Activated naive CD8-positive, alpha-beta T cell (primary cell): ENCODE results near the gene TOM1.

Experiments
- H3K27ac Mint-ChIP-seq: one replicate; pipeline ENCODE4 v1.8.0; 2021; ENCODE audit warnings: mixed read lengths
- H3K27me3 Mint-ChIP-seq: one replicate; pipeline ENCODE4 v1.8.0; 2021; ENCODE audit warnings: mixed read lengths
- H3K36me3 Mint-ChIP-seq: one replicate; pipeline ENCODE4 v1.8.0; 2021; ENCODE audit warnings: mixed read lengths
- H3K4me1 Mint-ChIP-seq: one replicate; pipeline ENCODE4 v1.8.0; 2021; ENCODE audit warnings: low read depth, mixed read lengths
- H3K4me3 Mint-ChIP-seq: one replicate; pipeline ENCODE4 v1.8.0; 2021; ENCODE audit warnings: mild to moderate bottlenecking, mixed read lengths
- H3K9me3 Mint-ChIP-seq: one replicate; pipeline ENCODE4 v1.8.0; 2021; ENCODE audit warnings: low read depth, mixed read lengths

TOM1 gene

GRCh38 chr22:35326854-35327562 lies 27.3 kb downstream of the TOM1 start:
- Mint-ChIP-seq H3K4me3 (no peak overlapping the region), H3K27ac (no peak overlapping the region), H3K27me3 (no peaks in the 10 kb centered on the region), H3K9me3 (no peaks in the 10 kb centered on the region), H3K36me3 (peaks cover 7% of the 10 kb centered on the region), H3K4me1 (peaks cover 25% of the 10 kb centered on the region)

GRCh38 chr22:35327690-35328471 lies 28.2 kb downstream of the TOM1 start:
- H3K36me3 Mint-ChIP-seq: peaks cover 7% of the 10 kb centered on the region
- H3K4me3 Mint-ChIP-seq: no peak overlapping the region
- no peaks in the 10 kb centered on the region for H3K9me3 Mint-ChIP-seq
- H3K4me1 Mint-ChIP-seq: peaks cover 25% of the 10 kb centered on the region
- no peaks in the 10 kb centered on the region for H3K27me3 Mint-ChIP-seq
- H3K27ac Mint-ChIP-seq: no peak overlapping the region

GRCh38 chr22:35328472-35328885 lies 28.8 kb downstream of the TOM1 start:
- Mint-ChIP-seq H3K9me3 (no peaks in the 10 kb centered on the region), H3K4me3 (no peak overlapping the region), H3K27ac (no peak overlapping the region), H3K27me3 (no peaks in the 10 kb centered on the region), H3K4me1 (peaks cover 25% of the 10 kb centered on the region), H3K36me3 (peaks cover 7% of the 10 kb centered on the region)

- H3K36me3 Mint-ChIP-seq: peaks cover 7% of the 10 kb centered on the region
Observed at GRCh38 chr22:35329114-35329847, 29.6 kb downstream of the TOM1 start.

GRCh38 chr22:35330258-35330861 lies 30.7 kb downstream of the TOM1 start:
- Mint-ChIP-seq H3K9me3 (no peaks in the 10 kb centered on the region), H3K36me3 (peaks cover 7% of the 10 kb centered on the region), H3K4me1 (peaks cover 35% of the 10 kb centered on the region), H3K27me3 (no peaks in the 10 kb centered on the region), H3K4me3 (peak overlapping the region; percentile 87), H3K27ac (peak overlapping the region; percentile 97)

More at GRCh38 chr22:35329114-35329847, 29.6 kb downstream of the TOM1 start:
- Mint-ChIP-seq H3K4me1 (peaks cover 32% of the 10 kb centered on the region), H3K4me3 (no peak overlapping the region), H3K27ac (peak overlapping the region; percentile 34), H3K27me3 (no peaks in the 10 kb centered on the region), H3K9me3 (no peaks in the 10 kb centered on the region)

- Mint-ChIP-seq H3K4me3 (no peak overlapping the region), H3K4me1 (peaks cover 39% of the 10 kb centered on the region), H3K36me3 (peaks cover 4% of the 10 kb centered on the region), H3K27me3 (no peaks in the 10 kb centered on the region), H3K9me3 (no peaks in the 10 kb centered on the region), H3K27ac (peak overlapping the region; percentile 43)
Observed at GRCh38 chr22:35332278-35332677, 32.6 kb downstream of the TOM1 start.

GRCh38 chr22:35333220-35333619 lies 33.5 kb downstream of the TOM1 start:
- no peak overlapping the region for H3K27ac Mint-ChIP-seq
- no peaks in the 10 kb centered on the region for H3K9me3 Mint-ChIP-seq
- H3K4me1 Mint-ChIP-seq: peaks cover 35% of the 10 kb centered on the region

GRCh38 chr22:35334004-35334403 lies 34.3 kb downstream of the TOM1 start:
- H3K27ac Mint-ChIP-seq: peak overlapping the region; percentile 64
- no peak overlapping the region for H3K4me3 Mint-ChIP-seq

More at GRCh38 chr22:35333220-35333619, 33.5 kb downstream of the TOM1 start:
- Mint-ChIP-seq H3K27me3 (no peaks in the 10 kb centered on the region), H3K4me3 (no peak overlapping the region), H3K36me3 (peaks cover 4% of the 10 kb centered on the region)

GRCh38 chr22:35335468-35335867 lies 35.8 kb downstream of the TOM1 start:
- no peak overlapping the region for H3K27ac Mint-ChIP-seq
- H3K9me3 Mint-ChIP-seq: no peaks in the 10 kb centered on the region
- no peaks in the 10 kb centered on the region for H3K27me3 Mint-ChIP-seq
- H3K4me3 Mint-ChIP-seq: no peak overlapping the region
- H3K4me1 Mint-ChIP-seq: peaks cover 20% of the 10 kb centered on the region
- H3K36me3 Mint-ChIP-seq: peaks cover 3% of the 10 kb centered on the region

More at GRCh38 chr22:35334004-35334403, 34.3 kb downstream of the TOM1 start:
- Mint-ChIP-seq H3K9me3 (no peaks in the 10 kb centered on the region), H3K27me3 (no peaks in the 10 kb centered on the region), H3K36me3 (peaks cover 4% of the 10 kb centered on the region), H3K4me1 (peaks cover 34% of the 10 kb centered on the region)

- Mint-ChIP-seq H3K9me3 (no peaks in the 10 kb centered on the region), H3K4me3 (no peak overlapping the region), H3K4me1 (peaks cover 16% of the 10 kb centered on the region), H3K36me3 (peaks cover 2% of the 10 kb centered on the region), H3K27me3 (no peaks in the 10 kb centered on the region), H3K27ac (no peak overlapping the region)
Observed at GRCh38 chr22:35335936-35336781, 36.5 kb downstream of the TOM1 start.

GRCh38 chr22:35337932-35338331 lies 38.2 kb downstream of the TOM1 start:
- Mint-ChIP-seq H3K4me3 (no peak overlapping the region), H3K27ac (no peak overlapping the region)

GRCh38 chr22:35341090-35341874 lies 41.6 kb downstream of the TOM1 start:
- Mint-ChIP-seq H3K9me3 (no peaks in the 10 kb centered on the region), H3K27ac (no peak overlapping the region), H3K27me3 (no peaks in the 10 kb centered on the region), H3K4me1 (no peaks in the 10 kb centered on the region), H3K4me3 (no peak overlapping the region), H3K36me3 (peaks cover 2% of the 10 kb centered on the region)

More at GRCh38 chr22:35337932-35338331, 38.2 kb downstream of the TOM1 start:
- peaks cover 14% of the 10 kb centered on the region for H3K4me1 Mint-ChIP-seq
- no peaks in the 10 kb centered on the region for H3K27me3 Mint-ChIP-seq
- no peaks in the 10 kb centered on the region for H3K36me3 Mint-ChIP-seq
- no peaks in the 10 kb centered on the region for H3K9me3 Mint-ChIP-seq

GRCh38 chr22:35342390-35342789 lies 42.7 kb downstream of the TOM1 start:
- H3K4me3 Mint-ChIP-seq: no peak overlapping the region
- no peak overlapping the region for H3K27ac Mint-ChIP-seq
- H3K4me1 Mint-ChIP-seq: no peaks in the 10 kb centered on the region
- H3K36me3 Mint-ChIP-seq: peaks cover 2% of the 10 kb centered on the region
- no peaks in the 10 kb centered on the region for H3K27me3 Mint-ChIP-seq
- no peaks in the 10 kb centered on the region for H3K9me3 Mint-ChIP-seq
